Left lung (tissue), 10 donors: ENCODE data around the gene LAMC3. TPM values are rescaled to one million over a fixed set of nuclear protein-coding genes. Genes with fewer than 3 reads are reported as not detected.

Experiments used
- ATAC-seq: fragments of 200-7000 bp; cut with Tn5 transposase; one replicate; pipeline ENCODE4 v1.9.1; 2020; ENCODE audit warnings: moderate library complexity
- DNase-seq, 4 donors: peaks; one replicate each; pipeline ENCODE4 v3.0.0-alpha.2; 2013 to 2020
- H3K27ac ChIP-seq, 2 donors: fragments of 200-600 bp; sonication (generic) in 1 of 2; one replicate each; pipeline versions ENCODE4 v1.5.0 to v1.8.0; 2020 to 2021
- H3K27me3 ChIP-seq, 2 donors: fragments of 200-600 bp; sonication (generic) in 1 of 2; one replicate each; pipeline versions ENCODE4 v1.5.0 to v1.8.0; 2020 to 2021
- H3K36me3 ChIP-seq, 2 donors: fragments of 200-600 bp; sonication (generic) in 1 of 2; one replicate each; pipeline versions ENCODE4 v1.5.0 to v1.8.0; 2020 to 2021
- H3K4me1 ChIP-seq, 2 donors: fragments of 200-600 bp; one replicate each; pipeline ENCODE4 v1.8.0; 2021
- H3K4me3 ChIP-seq, 2 donors: fragments of 200-600 bp; sonication (generic) in 1 of 2; one replicate each; pipeline versions ENCODE4 v1.5.0 to v1.8.0; 2020 to 2021; ENCODE audit warnings: mild to moderate bottlenecking in 1 of 2
- H3K9me3 ChIP-seq, 2 donors: fragments of 200-600 bp; sonication (generic) in 1 of 2; one replicate each; pipeline versions ENCODE4 v1.5.0 to v1.8.0; 2020 to 2021
- CTCF ChIP-seq, 2 donors: fragments of 200-600 bp; sonication (generic) in 1 of 2; IDR thresholded peaks; one replicate each; pipeline versions ENCODE4 v1.5.0 to v1.8.0; 2021; ENCODE audit warnings: antibody characterized with exemption in 2 of 2
- intact Hi-C, 2 donors: fragments of 100-400 bp; cut with DNase I; formaldehyde crosslinking; loops; one replicate each; pipeline versions ENCODE4 v1.11.2 to v1.14.2; 2022
- polyA plus RNA-seq, 6 donors: library from polyadenylated mRNA; unstranded; fragments of 120-200 nt; gene quantifications; one replicate each; pipeline ENCODE4 v1.2.1, GENCODE V29; 2013; ENCODE audit not compliant: insufficient read length in 6 of 6
- total RNA-seq, 2 donors: library from RNA; stranded (reverse); fragmentation: NEBNext Ultra II Directional; extraction: Animal tissue kit (Norgen Biotek cat#: 25700); gene quantifications; one replicate each; pipeline ENCODE4 v1.2.1, GENCODE V29; 2021
- donor health status: DM: no; HTN: yes; CAD: no.
- donor health status: DM: no; HTN: no; CAD: no.

LAMC3 gene
- total and polyA plus RNA-seq, 8 donors, result 9.2 to 25.5 (median 14.3) TPM

- intact Hi-C loops, result no loop called here
- no peak for TF ChIP-seq CTCF (IDR thresholded peaks at IDR 0.05)
- Histone ChIP-seq H3K9me3 (no peaks in the 10 kb centered on the region), H3K36me3 (peaks cover 5 to 69% of the 10 kb centered on the region in 2 donors), H3K27me3 (no peaks in the 10 kb centered on the region), H3K27ac (no peak overlapping the region), H3K4me1 (peaks cover 12 to 18% of the 10 kb centered on the region in 2 donors), H3K4me3 (no peak overlapping the region)
- DNase-seq (no peak), ATAC-seq (no peak)
Measured at GRCh38 chr9:131129183-131129582, 120.2 kb downstream of the LAMC3 start.

GRCh38 chr9:131138676-131139075 lies 129.7 kb downstream of the LAMC3 start:
- ATAC-seq, result no peak
- H3K4me3 ChIP-seq, result no peak overlapping the region
- DNase-seq, result no peak
- intact Hi-C loops, result no loop called here
- no peaks in the 10 kb centered on the region for H3K9me3 ChIP-seq
- no peak for TF ChIP-seq CTCF (IDR thresholded peaks at IDR 0.05)
- H3K27me3 ChIP-seq, result no peaks in the 10 kb centered on the region
- H3K36me3 ChIP-seq, result peaks cover 3 to 98% of the 10 kb centered on the region in 2 donors
- H3K4me1 ChIP-seq, result no peaks in the 10 kb centered on the region
- H3K27ac ChIP-seq, result no peak overlapping the region

GRCh38 chr9:131140112-131140511 lies 131.1 kb downstream of the LAMC3 start:
- Histone ChIP-seq H3K4me3 (no peak overlapping the region), H3K27me3 (no peaks in the 10 kb centered on the region), H3K9me3 (no peaks in the 10 kb centered on the region), H3K4me1 (no peaks in the 10 kb centered on the region), H3K36me3 (peaks cover 3 to 98% of the 10 kb centered on the region in 2 donors), H3K27ac (no peak overlapping the region)
- ATAC-seq, result no peak
- TF ChIP-seq CTCF (IDR thresholded peaks at IDR 0.05), result no peak
- DNase-seq, result no peak
- intact Hi-C loops, result no loop called here

- H3K4me3 ChIP-seq, result no peak overlapping the region
- DNase-seq (no peak), ATAC-seq (no peak)
- H3K9me3 ChIP-seq, result no peaks in the 10 kb centered on the region
- TF ChIP-seq CTCF (IDR thresholded peaks at IDR 0.05), result no peak
- peaks cover 3 to 98% of the 10 kb centered on the region in 2 donors for H3K36me3 ChIP-seq
- intact Hi-C loops, result no loop called here
- no peak overlapping the region for H3K27ac ChIP-seq
- H3K4me1 ChIP-seq, result no peaks in the 10 kb centered on the region
- H3K27me3 ChIP-seq, result no peaks in the 10 kb centered on the region
Measured at GRCh38 chr9:131140550-131140949, 131.6 kb downstream of the LAMC3 start.

GRCh38 chr9:131142160-131142559 lies 133.2 kb downstream of the LAMC3 start:
- Histone ChIP-seq H3K27me3 (no peaks in the 10 kb centered on the region), H3K9me3 (no peaks in the 10 kb centered on the region), H3K36me3 (peaks cover 3 to 98% of the 10 kb centered on the region in 2 donors), H3K27ac (no peak overlapping the region), H3K4me3 (no peak overlapping the region), H3K4me1 (no peaks in the 10 kb centered on the region)
- intact Hi-C loops, result no loop called here
- no peak for DNase-seq
- no peak for TF ChIP-seq CTCF (IDR thresholded peaks at IDR 0.05)
- no peak for ATAC-seq

Other genes starting within 250 kb of the LAMC3 start
- 10 to 100 TPM; 55.6 to 63.5 TPM for gene ABL1, start 173.9 kb upstream of the LAMC3 start, total RNA-seq
- 10 to 100 TPM; 67.7 to 83.3 (median 74.8) TPM for gene ABL1, start 173.9 kb upstream of the LAMC3 start, polyA plus RNA-seq
- gene QRFP, start 112.4 kb upstream of the LAMC3 start, total RNA-seq, result under 1 TPM in 1 of 2 donors, not detected in 1; 0.16 TPM
- gene QRFP, start 112.4 kb upstream of the LAMC3 start, polyA plus RNA-seq, result under 1 TPM; 0.31 to 0.70 (median 0.49) TPM
- gene FIBCD1, start 69.9 kb upstream of the LAMC3 start, total RNA-seq, result 10 to 100 TPM in 1 of 2 donors, 1 to 10 TPM in 1; 2.5 to 11.4 TPM
- 1 to 10 TPM in 4 of 6 donors, under 1 TPM in 2; 0.64 to 1.7 (median 1.4) TPM for gene FIBCD1, start 69.9 kb upstream of the LAMC3 start, polyA plus RNA-seq
- gene AIF1L, start 87.4 kb downstream of the LAMC3 start, total RNA-seq, result 10 to 100 TPM in 1 of 2 donors, 1 to 10 TPM in 1; 9.3 to 21.1 TPM
- gene AIF1L, start 87.4 kb downstream of the LAMC3 start, polyA plus RNA-seq, result 10 to 100 TPM; 39.9 to 49.2 (median 43.1) TPM
- 10 to 100 TPM; 47.2 to 58.4 TPM for gene NUP214, start 116.4 kb downstream of the LAMC3 start, total RNA-seq
- gene NUP214, start 116.4 kb downstream of the LAMC3 start, polyA plus RNA-seq, result 10 to 100 TPM; 43.8 to 49.6 (median 46.5) TPM